Measurements from ENCODE around the gene NEXMIF.
A peak's percentile ranks its signal among the peaks of the same experiment; 100 is the strongest.
"Not testable (repeated sequence)": the region's sequence is repeated elsewhere in the genome, so short reads cannot be mapped to it uniquely, and the experiment has no call there.

NEXMIF gene

GRCh38 chrX:74853255-74853654 is 72.0 kb downstream of the NEXMIF start:
- H3K27ac ChIP-seq = no peak overlapping the region
- TF ChIP-seq, protein P1, sequence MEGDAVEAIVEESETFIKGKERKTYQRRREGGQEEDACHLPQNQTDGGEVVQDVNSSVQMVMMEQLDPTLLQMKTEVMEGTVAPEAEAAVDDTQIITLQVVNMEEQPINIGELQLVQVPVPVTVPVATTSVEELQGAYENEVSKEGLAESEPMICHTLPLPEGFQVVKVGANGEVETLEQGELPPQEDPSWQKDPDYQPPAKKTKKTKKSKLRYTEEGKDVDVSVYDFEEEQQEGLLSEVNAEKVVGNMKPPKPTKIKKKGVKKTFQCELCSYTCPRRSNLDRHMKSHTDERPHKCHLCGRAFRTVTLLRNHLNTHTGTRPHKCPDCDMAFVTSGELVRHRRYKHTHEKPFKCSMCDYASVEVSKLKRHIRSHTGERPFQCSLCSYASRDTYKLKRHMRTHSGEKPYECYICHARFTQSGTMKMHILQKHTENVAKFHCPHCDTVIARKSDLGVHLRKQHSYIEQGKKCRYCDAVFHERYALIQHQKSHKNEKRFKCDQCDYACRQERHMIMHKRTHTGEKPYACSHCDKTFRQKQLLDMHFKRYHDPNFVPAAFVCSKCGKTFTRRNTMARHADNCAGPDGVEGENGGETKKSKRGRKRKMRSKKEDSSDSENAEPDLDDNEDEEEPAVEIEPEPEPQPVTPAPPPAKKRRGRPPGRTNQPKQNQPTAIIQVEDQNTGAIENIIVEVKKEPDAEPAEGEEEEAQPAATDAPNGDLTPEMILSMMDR (conservative IDR thresholded peaks at IDR 0.05) = no peak

- TF ChIP-seq, protein P1 (conservative IDR thresholded peaks at IDR 0.05) = no peak
- H3K27ac ChIP-seq = no peak overlapping the region
Measured at GRCh38 chrX:74835566-74835965, 89.7 kb downstream of the NEXMIF start.

- not testable (repeated sequence) for H3K27ac ChIP-seq
Measured at GRCh38 chrX:74819797-74820196, 105.5 kb downstream of the NEXMIF start.

DNA sequence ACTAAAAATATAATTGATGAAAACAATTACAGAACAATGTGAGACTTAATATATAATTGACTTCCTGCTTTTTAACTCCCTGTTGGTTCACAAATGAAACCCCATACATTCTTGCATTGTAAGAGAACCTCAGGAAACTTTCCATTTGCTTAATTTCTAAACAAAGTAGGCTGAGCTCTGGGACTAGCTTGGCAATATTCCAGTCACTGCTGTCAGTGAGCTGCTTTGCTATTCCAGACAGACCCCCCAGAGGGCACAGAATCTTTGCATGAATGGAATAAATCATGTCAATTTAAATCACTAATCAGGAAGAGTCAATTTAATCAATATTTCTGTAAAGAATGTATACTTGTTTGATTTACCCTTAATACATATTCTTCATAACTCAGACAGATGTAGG is 110.6 kb downstream of the NEXMIF start:
- TF ChIP-seq, protein P1 (conservative IDR thresholded peaks at IDR 0.05) = no peak
- H3K27ac ChIP-seq = no peak overlapping the region

- TF ChIP-seq, protein P1 (conservative IDR thresholded peaks at IDR 0.05) = no peak
- H3K27ac ChIP-seq = no peak overlapping the region
Measured at GRCh38 chrX:74804574-74804973, 120.7 kb downstream of the NEXMIF start.

GRCh38 chrX:74800062-74800461 is 125.2 kb downstream of the NEXMIF start:
- TF ChIP-seq, protein P1 (conservative IDR thresholded peaks at IDR 0.05) = no peak
- no peak overlapping the region for H3K27ac ChIP-seq

DNA sequence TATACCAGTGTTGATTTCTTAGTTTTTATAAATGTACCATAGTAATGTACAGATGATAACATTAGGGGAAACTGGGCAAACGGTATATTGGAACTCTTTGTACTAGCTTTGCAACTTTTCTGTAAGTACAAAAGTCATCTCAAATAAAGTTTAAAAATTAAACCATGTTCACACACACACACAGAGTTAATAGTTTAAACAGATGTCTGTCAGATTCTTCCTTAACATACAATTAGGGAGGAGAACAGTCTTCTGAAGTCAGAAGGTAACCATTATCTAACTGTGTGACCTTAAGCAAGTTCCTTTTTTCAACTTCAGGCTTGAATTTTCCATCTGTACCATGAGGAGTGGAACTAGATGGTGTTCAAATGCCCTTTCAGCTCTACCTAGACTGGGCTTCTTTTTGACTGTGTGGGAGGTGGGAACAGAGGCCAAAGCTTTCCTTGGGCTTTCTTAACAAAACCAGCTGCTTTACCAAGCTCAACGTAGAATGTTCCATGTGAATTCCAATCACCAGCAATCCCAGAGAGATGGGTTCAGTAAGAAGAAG is 127.8 kb downstream of the NEXMIF start:
- no peak overlapping the region for H3K27ac ChIP-seq
- TF ChIP-seq, protein P1 (conservative IDR thresholded peaks at IDR 0.05) = no peak

- H3K27ac ChIP-seq = peak overlapping the region; percentile 7; the same call in 1 of the 2 replicates
- TF ChIP-seq, protein P1 (conservative IDR thresholded peaks at IDR 0.05) = peak; percentile 38
Measured at GRCh38 chrX:74788545-74789086, 136.6 kb downstream of the NEXMIF start.

Data from VCaP (cell line).